K562 (cell line): ENCODE measurements around the gene FOSL2. TPM values are rescaled to one million over a fixed set of nuclear protein-coding genes. Genes with fewer than 3 reads are reported as not detected.

Experiments
- ATAC-seq: fragments of 200-7000 bp; cut with Tn5 transposase; 3 replicates; pipeline ENCODE4 v1.9.1; 2020; ENCODE audit warnings: moderate library complexity
- BruUV-seq: library from RNA; stranded (reverse); fragments of 400-500 nt; replicated peaks from 2 replicates; lab custom pipeline; 2021; lab: Mats Ljungman, UMichigan
- CTCF ChIA-PET: fragments of 300-600 bp; formaldehyde crosslinking; extraction: SDS; loops from one replicate; lab custom pipeline; 2021; ENCODE audit warnings: low intra/inter-chr PET ratio; lab: Yijun Ruan, JAX
- POLR2A ChIA-PET: fragments of 300-600, 350-650 bp; sonication (Branson Sonifier 250); formaldehyde crosslinking; extraction: SDS; loops from one replicate; lab custom pipeline; 2021; ENCODE audit warnings: antibody characterized with exemption, inconsistent platforms; lab: Yijun Ruan, JAX
- DNase-seq, 4 experiments: peaks; one replicate each; pipeline versions ENCODE4 v3.0.0 to v3.0.0-alpha.2; 2011 to 2018; ENCODE audit warnings: low spot score in 3 of 4, mixed read lengths in 3 of 4; ENCODE audit errors: extremely low read depth in 1 of 4
- FAIRE-seq: peaks from 2 replicates; lab custom pipeline; 2011; peaks lifted over from hg19 to GRCh38; lab: Jason Lieb, UNC
- H2AFZ ChIP-seq: 2 replicates; pipeline ENCODE4 v1.6.0; 2011; ENCODE audit warnings: low read depth, low read length, control low read depth, inconsistent platforms
- H3K27ac ChIP-seq: fragments of 200-600 bp; 3 replicates; pipeline ENCODE4 v1.8.0; 2011; ENCODE audit warnings: low read depth, mild to moderate bottlenecking, control low read depth, inconsistent platforms, low read length, moderate library complexity, mixed read lengths; ENCODE audit errors: extremely low read depth
- H3K27me3 ChIP-seq, 2 experiments: fragments of 300-600 bp in 1 of 2; 2 replicates in 1 of 2; 3 replicates in 1 of 2; pipeline versions ENCODE4 v1.6.0 to v1.8.0; 2011; ENCODE audit warnings: inconsistent platforms in 2 of 2, low read length in 2 of 2, mild to moderate bottlenecking in 1 of 2, mixed read lengths in 1 of 2, moderate library complexity in 1 of 2; ENCODE audit not compliant: control insufficient read depth in 2 of 2, insufficient read depth in 2 of 2
- H3K36me3 ChIP-seq: fragments of 300-600 bp; 3 replicates; pipeline ENCODE4 v1.8.0; 2011; ENCODE audit warnings: mild to moderate bottlenecking, low read length, inconsistent platforms; ENCODE audit not compliant: control insufficient read depth, insufficient read depth
- H3K4me1 ChIP-seq, 2 experiments: fragments of 200-600 bp in 1 of 2; replicated peaks in 1 of 2; 2 replicates in 1 of 2; 3 replicates in 1 of 2; pipeline versions ENCODE4 v1.5.1 to v1.8.0; 2011; ENCODE audit warnings: inconsistent platforms in 2 of 2, low read length in 2 of 2, mild to moderate bottlenecking in 1 of 2, mixed read lengths in 1 of 2, moderate library complexity in 1 of 2; ENCODE audit not compliant: control insufficient read depth in 2 of 2, insufficient read depth in 2 of 2
- H3K4me2 ChIP-seq: 2 replicates; pipeline ENCODE4 v1.6.1; 2011; ENCODE audit warnings: low read length, control low read depth, inconsistent platforms, mixed read lengths; ENCODE audit not compliant: insufficient read depth
- H3K4me3 ChIP-seq: fragments of 200-600 bp; sonication (generic), shearing (Covaris generic); 2 replicates; pipeline ENCODE4 v1.5.1; 2016; ENCODE audit warnings: control low read depth, inconsistent platforms
- H3K79me2 ChIP-seq: fragments of 200-600 bp; 3 replicates; pipeline ENCODE4 v1.8.0; 2011; ENCODE audit warnings: low read length, inconsistent platforms; ENCODE audit not compliant: control insufficient read depth, insufficient read depth
- H3K9ac ChIP-seq, 2 experiments: 2 replicates each; pipeline versions ENCODE4 v1.6.0 to v1.6.1; 2011; ENCODE audit warnings: low read depth in 2 of 2, low read length in 2 of 2, control low read depth in 1 of 2, inconsistent platforms in 1 of 2, mild to moderate bottlenecking in 1 of 2, mixed read lengths in 1 of 2; ENCODE audit not compliant: insufficient read depth in 1 of 2
- H3K9me1 ChIP-seq: one replicate; pipeline ENCODE4 v1.6.0; 2011; ENCODE audit warnings: inconsistent platforms, mild to moderate bottlenecking, low read length, moderate library complexity; ENCODE audit not compliant: control insufficient read depth, insufficient read depth
- H3K9me3 ChIP-seq: replicated peaks from 2 replicates; pipeline ENCODE4 v1.5.1; 2011; ENCODE audit warnings: low read depth, low read length, inconsistent platforms; ENCODE audit not compliant: control insufficient read depth, insufficient read depth
- H4K20me1 ChIP-seq: replicated peaks from 2 replicates; pipeline ENCODE4 v1.6.1; 2011; ENCODE audit warnings: low read length, inconsistent platforms, mixed read lengths; ENCODE audit not compliant: control insufficient read depth, insufficient read depth
- CUX1 ChIP-seq: fragments of 200-800 bp; sonication (Bioruptor generic); IDR thresholded peaks from 2 replicates; pipeline ENCODE4 v1.6.1; 2016; ENCODE audit warnings: missing genetic modification characterization, missing compliant biosample characterization
- FOSL1 ChIP-seq: fragments of 200-800 bp; sonication (Bioruptor generic); conservative IDR thresholded peaks from 2 replicates; pipeline ENCODE4 v1.6.1; 2016; ENCODE audit warnings: missing genetic modification characterization, missing compliant biosample characterization
- HNRNPUL1 ChIP-seq: fragments of 200-400 bp; formaldehyde crosslinking; IDR thresholded peaks from 2 replicates; pipeline ENCODE4 v1.6.1; 2017; ENCODE audit warnings: low read length
- HSF4 ChIP-seq: fragments of 250-450 bp; sonication (Bioruptor Pico); IDR thresholded peaks from 2 replicates; pipeline ENCODE4 v2.1.2; 2022; ENCODE audit warnings: mild to moderate bottlenecking, moderate library complexity, borderline replicate concordance
- KLF6 ChIP-seq: fragments of 250-450 bp; sonication (Bioruptor Pico); IDR thresholded peaks from 2 replicates; pipeline ENCODE4 v1.4.0; 2020; ENCODE audit warnings: mild to moderate bottlenecking, moderate library complexity, borderline replicate concordance
- NRF1 ChIP-seq, 2 experiments: fragments of 450-650 bp; IDR thresholded peaks in 1 of 2; conservative IDR thresholded peaks in 1 of 2; 2 replicates each; pipeline ENCODE4 v1.6.1; 2014; ENCODE audit warnings: mild to moderate bottlenecking in 2 of 2
- PRMT5 ChIP-seq: sonication (generic); formaldehyde crosslinking; IDR thresholded peaks from 2 replicates; pipeline ENCODE4 v1.5.0; 2020; ENCODE audit warnings: missing genetic modification reagents
- RB1 ChIP-seq: fragments of 450-650 bp; IDR thresholded peaks from 2 replicates; pipeline ENCODE4 v1.6.1; 2017; ENCODE audit warnings: low read depth, mild to moderate bottlenecking
- SETDB1 ChIP-seq: IDR thresholded peaks from one replicate; pipeline ENCODE4 v1.6.1; 2012; ENCODE audit warnings: low read length, control low read depth, inconsistent platforms
- ZBTB26 ChIP-seq: fragments of 450-650 bp; formaldehyde crosslinking; IDR thresholded peaks from 2 replicates; pipeline ENCODE4 v1.4.0; 2022; ENCODE audit warnings: missing genetic modification characterization
- ZFP91 ChIP-seq: sonication (generic); formaldehyde crosslinking; IDR thresholded peaks from 2 replicates; pipeline ENCODE4 v1.8.0; 2022; ENCODE audit warnings: mild to moderate bottlenecking, missing genetic modification reagents
- WGBS: fragments of 100-300 bp; shearing (Covaris generic); methylation state at CpG from one replicate; pipeline ENCODE4 v1.1.6; 2016; ENCODE audit warnings: low coverage, mixed read lengths; ENCODE audit not compliant: insufficient coverage; ENCODE audit errors: missing lambda C conversion rate; 5-methylcytosine and 5-hydroxymethylcytosine counted together
- in situ Hi-C: fragments of 300-500 bp; cut with MboI; formaldehyde crosslinking; loops from 4 replicates; pipeline ENCODE4 v1.15.0; 2018; ENCODE audit warnings: inconsistent platforms, mixed read lengths
- intact Hi-C: fragments of 100-400 bp; cut with micrococcal nuclease; formaldehyde crosslinking; loops from 2 replicates; pipeline ENCODE4 v1.14.2; 2022
- polyA plus RNA-seq, 8 experiments: library from polyadenylated mRNA; depleted of rRNA in 4 of 8; stranded (reverse) in 5 of 8; unstranded in 3 of 8; fragments of >200 nt; fragmentation: Nextera tagmentation in 2 of 8; fragmentation: Illumina TruSeq in 1 of 8; extraction: Ambion mirVana in 2 of 8; extraction: Trizol in 1 of 8; gene quantifications; 2 replicates each; pipeline versions ENCODE4 v1.2.1 to v1.2.3, GENCODE V29; 2011 to 2014; ENCODE audit warnings: inconsistent platforms in 1 of 8, missing spikeins in 1 of 8
- total RNA-seq, 7 experiments: library from RNA; depleted of rRNA in 6 of 7; stranded (reverse); fragments of >200 nt in 6 of 7; fragmentation: Illumina TruSeq in 2 of 7; extraction: Trizol in 2 of 7; gene quantifications; 2 replicates each; pipeline versions ENCODE4 v1.2.1 to v1.2.3, GENCODE V29; 2011 to 2021; ENCODE audit warnings: low replicate concordance in 1 of 7

The FOSL2 gene
- total and polyA plus RNA-seq, 9 of the 15 experiments (the other 6 are each of a cell fraction or from before 2014, with no cell fraction given): 0.04 to 2.9 (median 0.80) TPM

GRCh38 chr2:28407131-28407975 is 14.7 kb downstream of the FOSL2 start:
- in situ Hi-C loops: loop anchor here (10.0 kb wide), 1 partner anchor 243 kb away; no protein-coding TSS in a partner anchor
- H2AFZ ChIP-seq: no peak overlapping the region
- no peaks in the 10 kb centered on the region for H3K36me3 ChIP-seq
- DNase-seq (no peak), ATAC-seq (no peak; the same call in 2 of the 3 replicates), FAIRE-seq (no peak)
- no TSS peak for BruUV-seq
- CTCF ChIA-PET: no interaction called here
- H3K79me2 ChIP-seq: no peaks in the 10 kb centered on the region
- 0 out of 2 replicates have a peak, but pooled peaks cover 5% of the 10 kb centered on the region for H4K20me1 ChIP-seq
- POLR2A ChIA-PET: interaction anchor here (0.6 to 1.3 kb wide), 3 partner anchors 13 to 652 kb away, joined by 3 to 5 read pairs (median 3); no protein-coding TSS in a partner anchor
- intact Hi-C loops: no loop called here
- H3K9me1 ChIP-seq: no peaks in the 10 kb centered on the region
- H3K4me2 ChIP-seq: no peak overlapping the region
- H3K9ac ChIP-seq: no peak overlapping the region
- H3K4me3 ChIP-seq: no peak overlapping the region
- WGBS: 31% methylated on average over 8 of the region's 8 CpGs
- H3K9me3 ChIP-seq: no peaks in the 10 kb centered on the region
- H3K27me3 ChIP-seq: peaks cover 2 to 4% of the 10 kb centered on the region in 2 experiments; a peak in 4 of 5 replicates
- peaks cover 0 to 9% of the 10 kb centered on the region in 2 experiments; a peak in 1 of 5 replicates for H3K4me1 ChIP-seq
- H3K27ac ChIP-seq: no peak overlapping the region
- TF ChIP-seq ZBTB26 (CRISPR knock-in tag): no peak
- no peak for TF ChIP-seq SETDB1
- no peak for TF ChIP-seq ZFP91 (CRISPR knock-in tag)
- TF ChIP-seq HSF4 (CRISPR knock-in tag): no peak
- no peak for TF ChIP-seq PRMT5 (CRISPR knock-in tag)
- TF ChIP-seq KLF6 (CRISPR knock-in tag): no peak
- no peak for TF ChIP-seq HNRNPUL1
- TF ChIP-seq NRF1 (conservative IDR thresholded peaks at IDR 0.05 in 1 of 2, IDR thresholded peaks at IDR 0.05 in 1 of 2): no peak
- no peak for TF ChIP-seq RB1
- no peak for TF ChIP-seq CUX1 (CRISPR knock-in tag)
- no peak for TF ChIP-seq FOSL1 (tag)
